Measurements from ENCODE around the gene SLC16A9.
A peak's percentile ranks its signal among the peaks of the same experiment; 100 is the strongest.
"Not testable (repeated sequence)": the region's sequence is repeated elsewhere in the genome, so short reads cannot be mapped to it uniquely, and the experiment has no call there.

Gene SLC16A9

GRCh38 chr10:59672150-59672875 lies 37.3 kb downstream of the SLC16A9 start:
- no peak for DNase-seq

DNA sequence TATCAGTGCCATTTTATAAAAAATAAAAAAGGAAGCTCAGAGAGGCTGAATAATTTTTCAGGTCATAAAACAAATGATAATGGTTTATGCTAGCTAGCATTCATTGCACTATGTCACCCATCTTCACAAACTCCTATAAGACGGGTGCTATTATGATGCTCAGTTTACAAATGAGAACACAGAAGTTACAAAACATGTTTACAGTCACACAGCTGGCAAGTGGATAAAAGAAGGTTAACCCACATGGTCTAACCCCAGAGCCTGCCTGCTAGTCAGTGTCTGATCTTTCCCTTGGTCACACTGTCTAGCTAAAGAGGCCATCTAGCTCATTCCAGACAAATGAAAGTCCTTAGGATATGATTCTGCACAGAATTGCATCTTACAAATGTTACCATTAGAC lies 39.4 kb downstream of the SLC16A9 start:
- no peak for DNase-seq

GRCh38 chr10:59668096-59668495 lies 41.6 kb downstream of the SLC16A9 start:
- peak; percentile 94 for DNase-seq

DNA sequence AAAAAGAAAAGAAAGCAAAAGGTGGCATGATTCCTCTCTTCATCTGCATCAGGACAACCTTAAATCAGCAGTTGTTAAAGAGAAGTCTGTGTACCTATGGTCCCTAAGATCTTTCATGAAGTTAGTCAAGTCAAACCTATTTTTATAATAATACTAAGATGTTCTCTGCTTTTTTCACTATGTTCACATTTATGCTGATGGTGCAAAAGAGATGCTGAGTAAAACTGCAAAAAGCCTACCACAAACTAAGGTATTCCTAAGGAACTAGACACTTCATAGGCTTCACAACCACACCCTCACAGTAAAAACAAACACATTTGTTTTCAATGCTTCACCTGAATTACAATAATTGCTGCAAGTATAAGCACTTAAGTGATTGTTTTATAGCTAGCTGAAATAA lies 43.3 kb downstream of the SLC16A9 start:
- no peak for DNase-seq

- not testable (repeated sequence) for DNase-seq
These were observed 46.4 kb downstream of the SLC16A9 start for GRCh38 chr10:59663213-59663612.

DNA sequence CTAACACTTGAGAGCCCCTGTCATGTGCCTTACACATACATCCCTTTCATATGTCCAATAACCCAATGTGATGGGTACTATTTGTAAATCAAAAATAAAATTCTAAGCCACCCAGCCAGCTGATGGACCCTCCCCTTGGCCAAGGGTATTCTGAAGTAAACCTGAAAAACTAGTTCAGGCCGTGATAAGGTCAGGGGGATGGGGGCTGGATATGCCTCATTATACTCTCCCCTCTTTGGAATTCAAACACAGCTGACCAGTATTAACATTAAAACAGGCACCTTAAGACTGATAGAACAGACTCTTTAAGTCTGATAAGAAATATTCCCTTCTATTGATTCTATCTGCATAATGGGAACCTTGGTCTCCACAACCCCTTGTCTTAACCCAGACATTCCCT lies 51.9 kb downstream of the SLC16A9 start:
- no peak for DNase-seq

DNA sequence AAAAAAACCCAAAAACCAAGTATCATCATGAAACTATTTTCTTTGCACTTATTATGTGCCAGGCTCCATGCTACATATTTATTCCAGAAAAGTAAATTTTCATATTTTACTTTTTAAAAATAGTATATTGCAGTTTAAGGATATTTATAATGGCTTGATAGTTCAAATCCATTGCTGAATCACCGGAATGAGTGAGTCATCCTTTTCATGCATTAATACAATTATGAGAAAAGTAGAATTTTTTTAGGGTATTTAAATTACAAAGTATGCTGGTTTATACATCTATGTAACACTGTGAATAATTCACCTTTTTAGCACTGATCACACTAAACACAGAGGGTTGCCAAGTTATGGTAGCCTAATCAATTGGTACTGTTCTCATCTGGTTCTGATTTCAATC lies 54.3 kb downstream of the SLC16A9 start:
- DNase-seq = no peak

GRCh38 chr10:59654007-59654406 lies 55.6 kb downstream of the SLC16A9 start:
- DNase-seq = no peak

DNA sequence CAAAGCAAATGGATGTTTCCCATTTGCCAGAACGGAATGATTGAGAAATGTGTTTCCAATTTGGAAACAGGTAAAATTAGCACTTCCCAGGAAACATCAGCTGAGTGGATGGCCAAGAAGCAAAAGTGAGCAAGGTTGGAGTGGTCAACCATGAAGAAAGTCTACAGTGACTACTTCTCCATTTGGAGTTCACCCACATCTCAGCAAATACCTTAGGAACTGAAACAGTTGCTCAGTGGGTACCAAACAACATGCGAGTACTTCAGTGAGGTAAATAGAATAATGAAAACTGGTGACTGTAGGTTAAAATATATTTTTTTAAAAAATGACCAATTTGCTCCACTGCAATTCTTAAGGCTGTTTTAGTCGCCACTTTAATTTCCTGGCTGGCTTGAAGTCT lies 57.7 kb downstream of the SLC16A9 start:
- DNase-seq = no peak

DNA sequence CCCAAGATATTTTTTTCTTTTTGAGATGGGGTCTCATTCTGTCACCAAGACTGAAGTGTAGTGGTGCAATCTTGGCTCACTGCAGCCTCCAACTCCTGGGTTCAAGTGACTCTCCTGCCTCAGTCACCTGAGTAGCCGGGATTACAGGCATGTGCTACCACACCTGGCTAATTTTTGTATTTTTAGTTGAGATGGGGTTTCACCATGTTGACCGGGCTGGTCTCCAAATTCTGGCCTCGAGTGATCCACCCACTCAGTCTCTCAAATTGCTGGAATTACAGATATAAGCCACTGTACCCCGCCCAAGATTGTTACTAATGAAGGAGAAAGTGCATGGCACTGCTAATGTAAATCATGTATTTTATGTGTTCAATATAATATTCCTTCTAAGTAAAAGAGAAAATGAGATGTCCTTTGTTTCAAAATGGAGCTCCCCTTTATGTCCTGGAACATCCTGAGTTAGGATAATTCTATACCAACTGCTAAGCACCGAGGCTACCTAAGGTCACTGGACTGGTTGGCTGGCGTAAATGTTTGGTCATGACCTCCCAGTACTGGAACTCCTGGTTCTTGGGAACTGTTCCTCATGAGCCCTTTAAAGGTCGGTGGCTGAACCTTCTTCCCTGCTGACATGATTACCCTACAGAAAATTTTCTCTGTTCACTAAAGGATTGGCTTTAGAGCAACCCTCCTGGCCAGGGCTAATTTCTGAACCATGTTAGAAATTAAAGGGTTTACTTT lies 59.9 kb downstream of the SLC16A9 start:
- DNase-seq = no peak

- DNase-seq = no peak
These were observed 60.9 kb downstream of the SLC16A9 start for GRCh38 chr10:59648711-59649201.

GRCh38 chr10:59644841-59645240 lies 64.8 kb downstream of the SLC16A9 start:
- no peak for DNase-seq

GRCh38 chr10:59641688-59642087 lies 68.0 kb downstream of the SLC16A9 start:
- DNase-seq = not testable (repeated sequence)

- DNase-seq = no peak
These were observed 74.0 kb downstream of the SLC16A9 start for GRCh38 chr10:59635502-59636290.

DNA sequence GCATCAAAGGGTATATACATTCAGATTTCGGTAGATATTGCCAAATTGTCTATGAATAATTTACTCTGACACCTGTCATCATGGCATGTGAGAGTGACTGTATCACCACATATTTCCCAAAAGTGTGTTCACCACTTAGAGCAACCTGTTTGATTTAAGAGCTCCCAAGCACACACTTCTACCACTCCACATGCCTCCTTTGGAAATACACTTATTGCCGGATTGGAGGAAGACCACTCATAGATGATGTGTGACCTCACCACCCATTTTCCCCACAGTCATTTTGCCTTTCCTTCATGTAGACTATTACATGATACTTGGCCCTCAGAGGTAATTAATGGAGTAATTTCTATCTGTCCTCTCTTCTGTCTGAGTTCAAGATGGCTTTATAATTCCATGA lies 75.5 kb downstream of the SLC16A9 start:
- no peak for DNase-seq

GRCh38 chr10:59633063-59633462 lies 76.6 kb downstream of the SLC16A9 start:
- no peak for DNase-seq

- no peak for DNase-seq
These were observed 77.5 kb downstream of the SLC16A9 start for GRCh38 chr10:59631882-59632807.

DNA sequence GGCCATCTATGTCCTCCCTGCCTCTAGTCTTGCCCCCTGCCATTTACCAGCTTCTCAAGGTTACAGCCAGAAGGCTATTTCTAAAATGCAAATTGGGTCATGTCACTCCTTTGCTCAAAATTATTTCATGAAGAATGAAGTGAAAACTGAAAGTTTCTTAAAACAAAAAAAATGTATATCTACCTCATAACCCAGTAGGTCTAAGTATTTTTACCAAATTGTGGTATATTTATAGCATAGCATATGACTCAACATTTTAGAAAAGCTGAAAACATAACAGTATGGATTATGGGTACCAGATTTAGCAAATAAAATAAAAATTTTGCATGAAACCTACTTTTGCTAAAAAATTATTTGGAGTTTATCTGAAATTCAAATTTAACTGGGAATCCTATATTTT lies 78.4 kb downstream of the SLC16A9 start:
- DNase-seq = no peak

GRCh38 chr10:59628965-59629364 lies 80.7 kb downstream of the SLC16A9 start:
- DNase-seq = no peak

DNA sequence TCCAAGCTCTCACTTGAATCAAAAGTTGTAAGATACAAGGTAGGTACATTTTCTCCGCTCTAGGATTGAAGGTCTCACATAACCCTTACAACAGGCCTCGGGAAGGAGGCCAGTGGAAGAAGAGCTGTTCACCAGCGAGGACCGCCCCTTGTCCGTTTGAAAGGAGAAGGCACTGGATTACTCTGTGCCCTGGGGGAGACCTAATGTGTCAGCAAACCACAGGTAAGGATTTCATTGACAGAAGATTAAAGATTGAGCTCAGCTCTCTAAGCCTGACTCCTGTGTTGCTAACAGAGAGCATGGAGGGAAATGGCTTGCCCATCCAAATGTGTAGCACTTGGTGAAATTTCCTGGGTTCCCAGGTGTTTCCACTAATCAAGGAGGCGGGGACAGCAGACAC lies 81.2 kb downstream of the SLC16A9 start:
- no peak for DNase-seq

DNA sequence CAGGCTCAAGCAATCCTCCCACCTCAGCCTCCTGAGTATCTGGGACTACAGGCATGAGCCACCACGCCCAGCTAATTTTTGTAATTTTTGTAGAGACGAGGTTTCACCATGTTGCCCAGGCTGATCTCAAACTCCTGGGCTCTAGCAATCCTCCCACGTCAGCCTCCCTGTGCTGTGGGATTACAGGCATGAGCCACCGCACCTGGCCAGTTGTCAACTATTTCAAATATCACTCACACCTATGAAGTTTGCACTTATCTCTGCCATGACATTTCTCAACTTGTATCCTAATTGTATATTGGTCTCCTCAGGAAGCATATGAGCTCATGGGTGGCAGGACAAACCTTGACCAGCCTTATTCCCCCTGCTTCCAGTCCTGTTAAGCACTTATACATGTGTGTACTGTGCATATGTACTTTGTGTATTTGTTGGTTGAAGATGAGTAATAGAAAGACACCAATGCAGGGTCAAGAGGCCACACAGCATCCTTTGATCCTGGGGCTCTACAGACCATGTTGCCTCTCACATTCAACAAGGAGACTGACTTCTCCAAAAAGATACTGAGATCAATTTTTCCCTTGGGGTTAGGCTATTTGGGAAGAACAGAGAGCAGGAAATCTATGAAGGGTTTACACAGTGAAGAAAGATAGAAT lies 82.2 kb downstream of the SLC16A9 start:
- no peak for DNase-seq

- no peak for DNase-seq
These were observed 83.2 kb downstream of the SLC16A9 start for GRCh38 chr10:59626523-59626869.

Data from DMS 273 treated with DMSO at 0.1 percent for 48 hours (cell line).